Adrenal gland (tissue), 12 donors: ENCODE measurements around the gene LUC7L3. TPM values are rescaled to one million over a fixed set of nuclear protein-coding genes. Genes with fewer than 3 reads are reported as not detected.

Experiments used
- DNase-seq, 7 donors: peaks; one replicate each; pipeline ENCODE4 v3.0.0-alpha.2; 2019 to 2020
- H3K27ac ChIP-seq, 5 donors: fragments of 200-600 bp; sonication (generic) in 4 of 5; 1 replicate in 3 of 5; 2 replicates in 2 of 5; pipeline versions ENCODE4 v1.5.1 to v1.8.0; 2016 to 2020; ENCODE audit warnings: mild to moderate bottlenecking in 1 of 5
- H3K27me3 ChIP-seq: fragments of 200-600 bp; 2 replicates; pipeline ENCODE4 v1.8.0; 2021
- H3K36me3 ChIP-seq, 2 donors: fragments of 200-600 bp; replicated peaks in 1 of 2; 1 replicate in 1 of 2; 2 replicates in 1 of 2; pipeline versions ENCODE4 v1.5.1 to v1.8.0; 2018 to 2022
- H3K4me1 ChIP-seq, 2 donors: fragments of 200-600 bp; replicated peaks in 1 of 2; 1 replicate in 1 of 2; 2 replicates in 1 of 2; pipeline versions ENCODE4 v1.5.1 to v1.8.0; 2018 to 2021
- H3K4me3 ChIP-seq, 4 donors: fragments of 200-600 bp; sonication (generic) in 3 of 4; one replicate each; pipeline ENCODE4 v1.5.1; 2016 to 2018
- H3K9me3 ChIP-seq, 3 donors: fragments of 200-600 bp; sonication (generic) in 1 of 3; replicated peaks in 1 of 3; 1 replicate in 2 of 3; 2 replicates in 1 of 3; pipeline versions ENCODE4 v1.5.1 to v1.8.0; 2016 to 2021
- POLR2A ChIP-seq, 2 donors: fragments of 450-650 bp; IDR thresholded peaks; one replicate each; pipeline ENCODE4 v1.6.1; 2017; ENCODE audit warnings: antibody characterized with exemption in 2 of 2, mild to moderate bottlenecking in 2 of 2, moderate library complexity in 1 of 2
- WGBS, 4 donors: extraction: QIAGEN DNeasy Blood & Tissue Kit in 2 of 4; methylation state at CpG; one replicate each; pipeline versions ENCODE4 v1.1.5 to v1.1.7; 2013 to 2017; 5-methylcytosine and 5-hydroxymethylcytosine counted together
- intact Hi-C, 2 donors: fragments of 100-400 bp; cut with DNase I; formaldehyde crosslinking; loops; one replicate each; pipeline versions ENCODE4 v1.14.1 to v1.15.0; 2022 to 2023
- polyA plus RNA-seq, 3 donors: library from polyadenylated mRNA; stranded (reverse); fragments of 200-250 nt in 2 of 3; fragments of 350-450 nt in 1 of 3; fragmentation: Illumina TruSeq in 1 of 3; extraction: RNeasy Lipid Tissue Mini Kit (QIAGEN cat#74804) in 1 of 3; gene quantifications; one replicate each; pipeline ENCODE4 v1.2.3, GENCODE V29; 2013 to 2014
- total RNA-seq, 9 donors: library from RNA; depleted of rRNA in 4 of 9; stranded (reverse); fragments of >200 nt in 4 of 9; fragments of 120-200 nt in 1 of 9; fragmentation: NEBNext Ultra II Directional in 1 of 9; extraction: Animal tissue kit (Norgen Biotek cat#: 25700) in 1 of 9; gene quantifications; one replicate each; pipeline versions ENCODE4 v1.1.0 to v1.2.4, GENCODE V29; 2013 to 2023
- TF ChIP-seq, protein P1 (sequence below), 6 experiments: fragments of 450-650 bp in 4 of 6; fragments of 200-600 bp in 2 of 6; sonication (generic) in 1 of 6; IDR thresholded peaks; 1 replicate in 5 of 6; 2 replicates in 1 of 6; pipeline versions ENCODE4 v1.5.1 to v1.8.0; 2016 to 2021; ENCODE audit warnings: antibody characterized with exemption in 6 of 6, mild to moderate bottlenecking in 2 of 6, moderate library complexity in 1 of 6
- donor health status: healthy with polysubstance abuse.
- donor health status: Bipolar disorder and iron deficiency.
- donor health status: DM: yes; HTN: yes; CAD: no.
- donor health status: DM: no; HTN: no; CAD: no.
- donor health status: DM: no; HTN: no; CAD: no.
- donor health status: DM: yes; HTN: yes; CAD: no.

Gene LUC7L3
- total and polyA plus RNA-seq, 12 donors = 16.1 to 248 (median 89.2) TPM

DNA sequence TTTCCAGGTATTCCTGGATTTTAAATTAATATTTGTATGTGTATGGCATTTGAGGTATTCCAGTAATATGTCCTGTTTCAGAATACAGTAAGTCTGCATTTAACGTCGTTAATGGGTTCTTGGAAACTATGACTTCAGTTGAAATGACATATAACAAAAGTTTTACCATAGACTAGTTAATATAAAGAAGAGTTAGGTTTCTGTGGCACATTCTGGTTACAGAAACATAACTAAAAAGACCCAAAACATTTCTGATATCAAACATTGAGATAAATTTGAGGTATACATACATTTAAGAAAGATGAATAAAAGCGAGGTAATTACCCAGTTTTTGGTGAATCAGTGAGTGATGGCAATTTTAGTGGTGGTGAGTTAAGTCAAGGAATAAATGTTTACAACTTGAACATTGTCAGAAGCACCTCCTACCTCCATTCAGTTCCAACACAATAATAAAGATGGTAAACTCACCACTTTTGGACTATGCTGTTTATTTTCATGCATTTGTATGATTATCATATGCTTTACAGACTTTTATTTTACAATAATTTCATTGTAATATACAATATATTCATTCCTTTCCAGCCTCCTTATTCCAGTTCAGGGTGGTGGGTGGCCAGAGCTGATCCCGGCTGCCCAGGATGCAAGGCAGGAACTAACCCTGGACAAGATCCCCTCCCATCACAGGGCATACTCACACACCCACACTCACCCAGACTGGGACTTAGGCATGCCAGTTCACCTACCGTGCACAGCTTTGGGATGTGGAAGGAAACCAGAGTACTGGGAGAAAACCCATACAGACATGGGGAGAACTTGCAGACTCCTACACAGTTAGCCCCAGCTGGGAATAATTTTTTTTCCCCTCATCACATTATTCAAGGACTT lies 9.7 kb downstream of the LUC7L3 start:
- H3K27me3 ChIP-seq = no peaks in the 10 kb centered on the region
- H3K4me1 ChIP-seq = peaks cover 0 to 56% of the 10 kb centered on the region in 2 donors
- H3K36me3 ChIP-seq = no peaks in the 10 kb centered on the region
- no peak overlapping the region for H3K4me3 ChIP-seq
- 72 to 78% (median 74%) methylated on average over 5 of the region's 5 CpGs for WGBS, 4 donors
- TF ChIP-seq, protein P1, sequence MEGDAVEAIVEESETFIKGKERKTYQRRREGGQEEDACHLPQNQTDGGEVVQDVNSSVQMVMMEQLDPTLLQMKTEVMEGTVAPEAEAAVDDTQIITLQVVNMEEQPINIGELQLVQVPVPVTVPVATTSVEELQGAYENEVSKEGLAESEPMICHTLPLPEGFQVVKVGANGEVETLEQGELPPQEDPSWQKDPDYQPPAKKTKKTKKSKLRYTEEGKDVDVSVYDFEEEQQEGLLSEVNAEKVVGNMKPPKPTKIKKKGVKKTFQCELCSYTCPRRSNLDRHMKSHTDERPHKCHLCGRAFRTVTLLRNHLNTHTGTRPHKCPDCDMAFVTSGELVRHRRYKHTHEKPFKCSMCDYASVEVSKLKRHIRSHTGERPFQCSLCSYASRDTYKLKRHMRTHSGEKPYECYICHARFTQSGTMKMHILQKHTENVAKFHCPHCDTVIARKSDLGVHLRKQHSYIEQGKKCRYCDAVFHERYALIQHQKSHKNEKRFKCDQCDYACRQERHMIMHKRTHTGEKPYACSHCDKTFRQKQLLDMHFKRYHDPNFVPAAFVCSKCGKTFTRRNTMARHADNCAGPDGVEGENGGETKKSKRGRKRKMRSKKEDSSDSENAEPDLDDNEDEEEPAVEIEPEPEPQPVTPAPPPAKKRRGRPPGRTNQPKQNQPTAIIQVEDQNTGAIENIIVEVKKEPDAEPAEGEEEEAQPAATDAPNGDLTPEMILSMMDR (IDR thresholded peaks at IDR 0.05) = no peak
- TF ChIP-seq POLR2A (IDR thresholded peaks at IDR 0.05) = no peak
- DNase-seq = no peak
- H3K9me3 ChIP-seq = no peaks in the 10 kb centered on the region
- intact Hi-C loops = no loop called here
- H3K27ac ChIP-seq = no peak overlapping the region

DNA sequence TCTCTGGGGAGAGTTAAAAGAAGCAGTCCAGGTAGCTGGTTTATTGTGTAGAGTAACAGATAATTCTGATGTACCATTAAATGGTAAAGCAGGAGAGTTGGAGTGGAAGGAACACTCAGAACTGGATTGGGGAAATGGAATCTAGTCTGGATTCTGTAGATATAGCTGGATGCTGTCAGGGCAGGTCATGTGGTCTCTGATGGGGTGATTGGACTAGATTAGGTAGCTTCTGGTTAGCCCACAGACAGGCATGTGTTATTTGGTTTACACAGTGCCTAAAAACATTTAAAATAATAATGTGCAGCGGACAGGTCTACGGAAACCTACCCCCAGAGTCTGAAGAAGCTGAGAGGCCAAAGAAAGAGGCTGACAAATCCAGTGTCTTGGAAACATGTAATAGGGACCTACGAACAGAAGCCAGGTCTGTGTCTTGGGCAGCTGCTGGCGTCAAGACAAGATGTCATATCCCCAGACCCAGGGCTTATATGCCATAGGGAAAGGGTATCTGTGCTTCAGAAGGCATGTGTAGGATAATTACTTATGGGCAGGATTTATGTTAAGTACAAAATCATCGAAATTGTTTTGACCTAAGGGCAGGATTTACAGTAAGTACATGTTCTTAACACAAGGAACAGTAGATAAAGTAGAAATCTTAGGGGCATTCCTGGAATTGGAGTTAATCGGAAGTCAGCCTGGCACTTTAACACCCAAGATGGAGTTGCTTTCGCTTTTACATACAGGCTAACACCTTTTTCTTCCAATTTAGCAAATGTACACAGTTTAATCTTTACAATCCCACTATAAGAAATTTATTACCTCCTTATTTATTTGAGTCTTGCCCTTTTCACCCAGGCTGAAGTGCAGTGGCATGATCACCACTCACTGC lies 12.4 kb downstream of the LUC7L3 start:
- TF ChIP-seq POLR2A (IDR thresholded peaks at IDR 0.05) = no peak
- TF ChIP-seq, protein P1 (IDR thresholded peaks at IDR 0.05) = no peak
- Histone ChIP-seq H3K4me3 (no peak overlapping the region), H3K27ac (no peak overlapping the region), H3K4me1 (peaks cover 0 to 35% of the 10 kb centered on the region in 2 donors), H3K9me3 (no peaks in the 10 kb centered on the region), H3K27me3 (no peaks in the 10 kb centered on the region), H3K36me3 (no peaks in the 10 kb centered on the region)
- no peak for DNase-seq
- WGBS, 4 donors = 77 to 82% (median 79%) methylated on average over 7 of the region's 7 CpGs
- intact Hi-C loops = no loop called here

DNA sequence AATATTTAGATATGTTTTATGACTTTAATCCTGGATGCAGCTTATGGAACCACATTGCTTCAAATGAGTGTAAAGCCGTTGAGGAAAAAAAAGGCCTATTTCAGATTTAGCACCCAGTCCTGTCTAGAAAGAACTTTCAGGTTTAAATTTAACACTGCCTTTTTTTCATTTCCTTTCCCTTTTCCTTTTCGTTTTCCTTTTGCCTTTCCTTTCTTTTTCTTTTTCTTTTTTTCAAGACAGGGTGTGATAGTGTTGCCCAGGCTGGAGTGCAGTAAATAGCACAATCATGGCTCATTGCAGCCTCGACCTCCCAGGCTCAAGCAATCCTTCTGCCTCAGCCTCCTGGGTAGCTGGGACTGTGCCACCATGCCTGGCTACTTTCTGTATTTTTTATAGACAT lies 15.9 kb downstream of the LUC7L3 start:
- peaks cover 0 to 25% of the 10 kb centered on the region in 2 donors for H3K36me3 ChIP-seq
- peaks cover 0 to 23% of the 10 kb centered on the region in 2 donors for H3K4me1 ChIP-seq
- no peaks in the 10 kb centered on the region for H3K27me3 ChIP-seq
- intact Hi-C loops = no loop called here
- TF ChIP-seq POLR2A (IDR thresholded peaks at IDR 0.05) = no peak
- TF ChIP-seq, protein P1 (IDR thresholded peaks at IDR 0.05) = no peak
- H3K27ac ChIP-seq = no peak overlapping the region
- no peak for DNase-seq
- H3K4me3 ChIP-seq = no peak overlapping the region
- WGBS, 4 donors = 76 to 92% (median 85%) methylated on average over 3 of the region's 3 CpGs
- H3K9me3 ChIP-seq = no peaks in the 10 kb centered on the region

DNA sequence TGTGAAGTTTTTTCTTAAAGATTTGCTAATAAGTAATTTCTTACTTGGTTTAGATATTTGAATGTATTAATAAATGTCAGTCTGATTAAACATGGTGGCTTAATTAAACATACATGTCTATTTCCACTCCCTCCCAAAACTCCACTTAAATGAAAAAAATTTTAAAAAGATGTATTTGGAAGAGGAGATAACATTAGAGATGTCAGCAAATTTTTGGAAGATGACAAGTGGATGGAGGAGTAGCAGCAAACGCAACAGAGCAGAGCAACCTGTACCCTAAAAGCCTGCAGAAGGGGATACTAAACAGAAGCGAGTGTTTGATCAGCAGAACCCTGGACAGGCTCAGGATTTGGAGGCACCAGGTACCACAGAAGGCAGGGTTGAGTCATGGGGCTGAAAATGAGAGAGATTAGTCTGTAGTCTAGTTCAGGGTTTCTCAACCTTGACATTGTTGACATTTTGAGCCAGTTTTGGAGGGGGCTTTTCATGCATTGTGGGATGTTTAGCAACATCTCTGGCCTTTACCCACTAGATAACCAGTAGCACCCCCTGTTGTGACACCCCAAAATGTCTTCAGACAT lies 17.8 kb downstream of the LUC7L3 start:
- Histone ChIP-seq H3K27me3 (no peaks in the 10 kb centered on the region), H3K4me3 (no peak overlapping the region), H3K27ac (no peak overlapping the region), H3K9me3 (no peaks in the 10 kb centered on the region), H3K36me3 (peaks cover 0 to 45% of the 10 kb centered on the region in 2 donors), H3K4me1 (peaks cover 0 to 8% of the 10 kb centered on the region in 2 donors)
- no peak for DNase-seq
- TF ChIP-seq, protein P1 (IDR thresholded peaks at IDR 0.05) = no peak
- TF ChIP-seq POLR2A (IDR thresholded peaks at IDR 0.05) = no peak
- WGBS, 4 donors = 78 to 85% (median 81%) methylated on average over 2 of the region's 2 CpGs
- intact Hi-C loops = no loop called here
